Neuronal stem cell (in vitro differentiated cells): ENCODE data around the gene DGKD.

Experiments
- DNase-seq: peaks from one replicate; pipeline ENCODE4 v3.0.0-alpha.2; 2013; ENCODE audit warnings: low spot score
- H2AFZ ChIP-seq: one replicate; pipeline ENCODE4 v1.6.1; 2013; ENCODE audit warnings: mild to moderate bottlenecking, low read length, inconsistent platforms
- H2AK5ac ChIP-seq: 2 replicates; pipeline ENCODE4 v1.6.1; 2013; ENCODE audit warnings: low read depth, mild to moderate bottlenecking, inconsistent platforms, low read length, moderate library complexity, mixed read lengths
- H2BK120ac ChIP-seq: 2 replicates; pipeline ENCODE4 v1.6.1; 2013; ENCODE audit warnings: low read depth, mild to moderate bottlenecking, inconsistent platforms, low read length, moderate library complexity, mixed read lengths
- H2BK12ac ChIP-seq: one replicate; pipeline ENCODE4 v1.6.1; 2013; ENCODE audit warnings: low read length, inconsistent platforms
- H2BK15ac ChIP-seq: 2 replicates; pipeline ENCODE4 v1.6.1; 2013; ENCODE audit warnings: mild to moderate bottlenecking, low read length, inconsistent platforms, mixed read lengths
- H2BK5ac ChIP-seq: one replicate; pipeline ENCODE4 v1.6.1; 2013; ENCODE audit warnings: inconsistent platforms, mild to moderate bottlenecking, low read length, moderate library complexity
- H3K14ac ChIP-seq: one replicate; pipeline ENCODE4 v1.6.1; 2013; ENCODE audit warnings: low read length, inconsistent platforms
- H3K18ac ChIP-seq: 2 replicates; pipeline ENCODE4 v1.6.1; 2013; ENCODE audit warnings: low read length, inconsistent platforms
- H3K23ac ChIP-seq: 2 replicates; pipeline ENCODE4 v1.6.1; 2013; ENCODE audit warnings: low read depth, mild to moderate bottlenecking, mixed read lengths, low read length, inconsistent platforms; ENCODE audit not compliant: poor library complexity
- H3K27ac ChIP-seq: replicated peaks from 3 replicates; pipeline ENCODE4 v1.5.1; 2013; ENCODE audit warnings: low read length, inconsistent platforms
- H3K27me3 ChIP-seq, 3 experiments: 2 replicates each; pipeline ENCODE4 v1.6.1; 2013; ENCODE audit warnings: low read length in 3 of 3, mild to moderate bottlenecking in 2 of 3, inconsistent platforms in 1 of 3, low read depth in 1 of 3, mixed read lengths in 1 of 3, moderate library complexity in 1 of 3; ENCODE audit not compliant: control insufficient read depth in 3 of 3, insufficient read depth in 3 of 3
- H3K36me3 ChIP-seq, 2 donors: replicated peaks in 1 of 2; 2 replicates each; pipeline ENCODE4 v1.6.1; 2013; ENCODE audit warnings: low read length in 2 of 2; ENCODE audit not compliant: control insufficient read depth in 2 of 2, insufficient read depth in 2 of 2
- H3K4ac ChIP-seq: 2 replicates; pipeline ENCODE4 v1.6.1; 2013; ENCODE audit warnings: inconsistent platforms, mild to moderate bottlenecking, low read length, moderate library complexity
- H3K4me1 ChIP-seq, 2 donors: 1 replicate in 1 of 2; 2 replicates in 1 of 2; pipeline ENCODE4 v1.6.1; 2013; ENCODE audit warnings: low read length in 2 of 2, low read depth in 1 of 2; ENCODE audit not compliant: control insufficient read depth in 2 of 2, insufficient read depth in 1 of 2
- H3K4me2 ChIP-seq: one replicate; pipeline ENCODE4 v1.6.1; 2013; ENCODE audit warnings: mild to moderate bottlenecking, low read length, inconsistent platforms; ENCODE audit not compliant: insufficient read depth, poor library complexity, severe bottlenecking
- H3K4me3 ChIP-seq, 2 donors: 2 replicates each; pipeline ENCODE4 v1.5.1; 2013; ENCODE audit warnings: low read length in 2 of 2, mild to moderate bottlenecking in 2 of 2, inconsistent platforms in 1 of 2, moderate library complexity in 1 of 2
- H3K79me1 ChIP-seq: one replicate; pipeline ENCODE4 v1.6.1; 2013; ENCODE audit warnings: low read depth, mild to moderate bottlenecking, inconsistent platforms, low read length, moderate library complexity
- H3K9ac ChIP-seq: one replicate; pipeline ENCODE4 v1.6.1; 2013; ENCODE audit warnings: mild to moderate bottlenecking, low read depth, low read length, inconsistent platforms; ENCODE audit not compliant: poor library complexity
- H3K9me3 ChIP-seq, 2 donors: replicated peaks in 1 of 2; 2 replicates each; pipeline versions ENCODE3 to v1.6.1; 2013; ENCODE audit warnings: low read length in 2 of 2, mild to moderate bottlenecking in 2 of 2, inconsistent platforms in 1 of 2, low read depth in 1 of 2, mixed read lengths in 1 of 2, moderate library complexity in 1 of 2; ENCODE audit not compliant: control insufficient read depth in 2 of 2, insufficient read depth in 1 of 2
- H4K8ac ChIP-seq: one replicate; pipeline ENCODE4 v1.6.1; 2013; ENCODE audit warnings: low read depth, mild to moderate bottlenecking, inconsistent platforms, low read length, moderate library complexity
- H4K91ac ChIP-seq: one replicate; pipeline ENCODE4 v1.6.1; 2013; ENCODE audit warnings: low read length, low read depth, mild to moderate bottlenecking, inconsistent platforms; ENCODE audit not compliant: poor library complexity
- WGBS, 2 donors: extraction: QIAGEN DNeasy Blood & Tissue Kit; methylation state at CpG; one replicate each; pipeline ENCODE4 v1.1.7; 2013; ENCODE audit warnings: missing lambda C conversion rate in 2 of 2, mixed read lengths in 1 of 2; ENCODE audit not compliant: insufficient read length in 2 of 2, insufficient replicate concordance in 1 of 2; ENCODE audit errors: extremely low coverage in 2 of 2; 5-methylcytosine and 5-hydroxymethylcytosine counted together

The DGKD gene

DNA sequence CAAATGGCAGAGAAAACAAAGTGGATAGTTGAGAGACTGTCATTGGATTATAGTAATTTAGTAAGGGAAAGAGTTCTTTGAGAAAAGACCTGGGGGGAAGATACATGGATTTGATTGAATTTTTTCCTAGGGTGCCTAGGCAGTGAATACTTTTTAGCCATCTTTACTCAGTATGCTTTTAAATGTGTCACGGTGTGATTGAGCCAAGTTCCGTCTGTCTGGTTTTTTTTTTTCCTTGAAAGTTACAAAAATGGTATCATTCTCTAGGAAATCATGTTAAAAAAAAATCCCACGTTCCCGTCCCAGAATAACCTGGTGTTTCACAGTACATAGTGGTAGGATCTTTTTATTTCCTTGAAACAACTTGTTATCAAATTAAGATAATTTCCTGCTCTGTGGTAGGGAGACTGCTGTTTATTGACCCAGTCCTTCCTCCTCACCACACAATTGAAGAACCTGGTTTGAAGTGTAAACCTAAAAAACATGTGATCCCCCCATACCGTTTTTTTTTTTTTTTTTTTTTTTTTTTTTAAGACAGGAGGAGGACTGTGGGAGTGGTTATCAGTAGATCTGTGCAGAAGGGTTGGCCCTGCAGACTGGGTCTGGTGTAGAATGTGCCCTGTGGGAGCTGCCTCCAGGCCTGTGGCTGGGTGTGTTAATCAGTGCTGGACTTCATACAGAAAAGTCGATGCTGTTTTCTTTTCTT lies 55.1 kb downstream of the DGKD start:
- no peak overlapping the region for H2BK5ac ChIP-seq
- no peak overlapping the region for H3K18ac ChIP-seq
- H3K9me3 ChIP-seq: peaks cover 5 to 15% of the 10 kb centered on the region in 2 donors
- no peak overlapping the region for H3K23ac ChIP-seq
- H3K9ac ChIP-seq: no peak overlapping the region
- H3K36me3 ChIP-seq: peaks cover 2 to 7% of the 10 kb centered on the region in 2 donors
- H2BK120ac ChIP-seq: no peak overlapping the region
- no peaks in the 10 kb centered on the region for H3K27me3 ChIP-seq
- WGBS, 2 donors: no CpG with 5 or more reads among the region's 6 CpGs
- H4K91ac ChIP-seq: no peak overlapping the region
- no peak overlapping the region for H3K14ac ChIP-seq
- no peak overlapping the region for H2BK15ac ChIP-seq
- peaks cover 7% of the 10 kb centered on the region for H3K79me1 ChIP-seq
- no peak overlapping the region for H2BK12ac ChIP-seq
- no peak overlapping the region for H4K8ac ChIP-seq
- no peak overlapping the region for H3K4me3 ChIP-seq
- no peak overlapping the region for H3K27ac ChIP-seq
- H2AK5ac ChIP-seq: no peak overlapping the region
- no peak overlapping the region for H2AFZ ChIP-seq
- H3K4me1 ChIP-seq: peaks cover 0 to 2% of the 10 kb centered on the region in 2 donors
- no peak for DNase-seq
- H3K4ac ChIP-seq: no peak overlapping the region
- no peak overlapping the region for H3K4me2 ChIP-seq

- no peak overlapping the region for H4K8ac ChIP-seq
These were observed 56.0 kb downstream of the DGKD start for GRCh38 chr2:233410196-233410760.

DNA sequence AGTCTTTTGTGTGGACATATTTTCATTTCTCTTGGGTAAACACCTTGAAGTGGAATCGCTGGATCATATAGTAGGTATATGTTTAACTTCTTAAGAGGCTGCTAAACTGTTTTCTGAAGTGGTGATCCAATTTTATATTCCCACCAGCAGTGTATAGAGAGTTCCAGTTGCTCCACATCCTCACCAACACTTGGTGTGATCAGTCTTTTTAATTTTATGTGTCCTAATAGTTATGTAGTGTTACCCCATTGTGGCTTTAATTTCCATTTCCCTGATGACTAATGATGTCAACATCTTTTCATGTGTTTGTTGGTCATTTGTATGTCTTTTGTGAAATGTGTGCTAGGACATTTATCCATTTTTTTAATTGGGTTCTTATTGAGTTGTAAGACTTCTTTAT lies 56.9 kb downstream of the DGKD start:
- no peak overlapping the region for H3K9ac ChIP-seq
- H4K91ac ChIP-seq: no peak overlapping the region
- H3K4ac ChIP-seq: no peak overlapping the region
- H3K4me1 ChIP-seq: peaks cover 0 to 2% of the 10 kb centered on the region in 2 donors
- no peak overlapping the region for H3K4me2 ChIP-seq
- H3K14ac ChIP-seq: no peak overlapping the region
- H3K18ac ChIP-seq: no peak overlapping the region
- no peak overlapping the region for H3K4me3 ChIP-seq
- H2AFZ ChIP-seq: no peak overlapping the region
- no peak for DNase-seq
- H3K9me3 ChIP-seq: peaks cover 3 to 15% of the 10 kb centered on the region in 2 donors
- H3K27me3 ChIP-seq: no peaks in the 10 kb centered on the region
- no peak overlapping the region for H4K8ac ChIP-seq
- H3K79me1 ChIP-seq: peaks cover 7% of the 10 kb centered on the region
- H2BK5ac ChIP-seq: no peak overlapping the region
- peaks cover 0 to 2% of the 10 kb centered on the region in 2 donors for H3K36me3 ChIP-seq
- H2AK5ac ChIP-seq: no peak overlapping the region
- no peak overlapping the region for H3K23ac ChIP-seq
- no peak overlapping the region for H3K27ac ChIP-seq
- no peak overlapping the region for H2BK12ac ChIP-seq
- H2BK120ac ChIP-seq: no peak overlapping the region
- H2BK15ac ChIP-seq: no peak overlapping the region
- no CpG with 5 or more reads among the region's 1 CpG for WGBS, 2 donors

More at GRCh38 chr2:233410196-233410760, 56.0 kb downstream of the DGKD start:
- Histone ChIP-seq H3K18ac (no peak overlapping the region), H4K91ac (no peak overlapping the region), H3K4me3 (no peak overlapping the region), H2BK15ac (no peak overlapping the region), H3K79me1 (peaks cover 7% of the 10 kb centered on the region), H3K9me3 (peaks cover 3 to 15% of the 10 kb centered on the region in 2 donors), H3K9ac (no peak overlapping the region), H3K27me3 (no peaks in the 10 kb centered on the region), H2AFZ (no peak overlapping the region), H2BK120ac (no peak overlapping the region), H3K36me3 (peaks cover 0 to 3% of the 10 kb centered on the region in 2 donors), H3K4ac (no peak overlapping the region), H2BK12ac (no peak overlapping the region), H3K4me1 (peaks cover 0 to 2% of the 10 kb centered on the region in 2 donors), H3K23ac (no peak overlapping the region), H2BK5ac (no peak overlapping the region), H3K27ac (no peak overlapping the region), H2AK5ac (no peak overlapping the region), H3K4me2 (no peak overlapping the region), H3K14ac (no peak overlapping the region)
- no CpG with 5 or more reads among the region's 5 CpGs for WGBS, 2 donors
- no peak for DNase-seq

DNA sequence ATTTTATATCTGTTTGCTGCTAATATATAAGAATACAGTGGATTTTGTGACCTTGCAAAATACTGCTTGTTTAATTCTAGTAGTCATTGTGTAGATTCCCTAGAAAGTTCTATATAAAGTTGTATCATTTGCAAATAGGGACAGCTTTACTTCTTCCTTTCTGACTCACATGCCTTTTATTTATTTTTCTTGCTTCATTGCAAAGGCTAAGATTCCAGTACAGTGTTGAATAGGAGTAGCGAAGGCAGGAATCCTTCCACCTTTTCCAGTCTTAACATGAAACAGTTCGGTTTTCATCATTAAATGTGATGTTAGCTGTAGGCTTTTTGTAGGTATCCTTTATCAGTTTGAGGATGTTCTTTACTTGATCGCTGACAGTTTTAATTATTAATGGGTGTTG lies 58.1 kb downstream of the DGKD start:
- no peak overlapping the region for H2BK5ac ChIP-seq
- H3K4me3 ChIP-seq: no peak overlapping the region
- H3K4me1 ChIP-seq: peaks cover 0 to 2% of the 10 kb centered on the region in 2 donors
- no peak overlapping the region for H2AK5ac ChIP-seq
- H2AFZ ChIP-seq: no peak overlapping the region
- peaks cover 7% of the 10 kb centered on the region for H3K79me1 ChIP-seq
- H4K91ac ChIP-seq: no peak overlapping the region
- no peak overlapping the region for H3K4me2 ChIP-seq
- no peak overlapping the region for H2BK120ac ChIP-seq
- H3K9me3 ChIP-seq: peaks cover 3 to 15% of the 10 kb centered on the region in 2 donors
- no peak overlapping the region for H3K23ac ChIP-seq
- WGBS, 2 donors: no CpG with 5 or more reads among the region's 3 CpGs
- H3K36me3 ChIP-seq: no peaks in the 10 kb centered on the region
- H3K14ac ChIP-seq: no peak overlapping the region
- H2BK12ac ChIP-seq: no peak overlapping the region
- no peak overlapping the region for H3K27ac ChIP-seq
- no peak overlapping the region for H3K4ac ChIP-seq
- no peak overlapping the region for H3K18ac ChIP-seq
- no peaks in the 10 kb centered on the region for H3K27me3 ChIP-seq
- no peak overlapping the region for H3K9ac ChIP-seq
- H2BK15ac ChIP-seq: no peak overlapping the region
- DNase-seq: no peak
- H4K8ac ChIP-seq: no peak overlapping the region
